NCI-H1105 (cell line): ENCODE data around the gene TTC9.
A peak's percentile ranks its signal among the peaks of the same experiment; 100 is the strongest.

Experiments
- DNase-seq: peaks from one replicate; lab custom pipeline; 2025; lab: John Stamatoyannopoulos, UW

Gene TTC9

GRCh38 chr14:70641548-70642302, at the start of gene TTC9:
TTC9 (plus strand) TSS chr14:70641916; CDS start chr14:70642130, 214 bp downstream.
- DNase-seq: peak; percentile 38

- no peak for DNase-seq
These were observed 47.3 kb upstream of the TTC9 start for GRCh38 chr14:70594461-70594860.

- DNase-seq: no peak
These were observed 46.1 kb upstream of the TTC9 start for GRCh38 chr14:70595443-70596185.

- no peak for DNase-seq
These were observed 44.0 kb upstream of the TTC9 start for GRCh38 chr14:70597731-70598130.

GRCh38 chr14:70599345-70599744, 42.4 kb upstream of the TTC9 start:
- no peak for DNase-seq

- DNase-seq: peak; percentile 97
These were observed 41.1 kb upstream of the TTC9 start, which contains the start of gene MED6 for GRCh38 chr14:70600382-70601157. MED6 (minus strand) TSS chr14:70600655; CDS start chr14:70600637, 18 bp downstream.

- no peak for DNase-seq
These were observed 40.6 kb upstream of the TTC9 start for GRCh38 chr14:70601162-70601561.

GRCh38 chr14:70602254-70602653, 39.5 kb upstream of the TTC9 start:
- no peak for DNase-seq

GRCh38 chr14:70611216-70611615, 30.5 kb upstream of the TTC9 start:
- no peak for DNase-seq

- no peak for DNase-seq
These were observed 25.1 kb upstream of the TTC9 start for GRCh38 chr14:70616646-70617045.

- no peak for DNase-seq
These were observed 23.4 kb upstream of the TTC9 start for GRCh38 chr14:70618314-70618713.

GRCh38 chr14:70619708-70620107, 22.0 kb upstream of the TTC9 start:
- DNase-seq: no peak

GRCh38 chr14:70622111-70622712, 19.5 kb upstream of the TTC9 start:
- DNase-seq: peak; percentile 66

GRCh38 chr14:70624972-70625371, 16.7 kb upstream of the TTC9 start:
- DNase-seq: no peak

GRCh38 chr14:70631948-70632347, 9.8 kb upstream of the TTC9 start:
- no peak for DNase-seq

- no peak for DNase-seq
These were observed 5.6 kb upstream of the TTC9 start for GRCh38 chr14:70635971-70636595.

- no peak for DNase-seq
These were observed 3.3 kb upstream of the TTC9 start for GRCh38 chr14:70638416-70638815.

- DNase-seq: peak; percentile 38
These were observed 673 bp upstream of the TTC9 start for GRCh38 chr14:70640938-70641547.

GRCh38 chr14:70642303-70643235, 853 bp downstream of the TTC9 start:
- DNase-seq: peak; percentile 18

- DNase-seq: no peak
These were observed 2.3 kb downstream of the TTC9 start for GRCh38 chr14:70643967-70644366.
